Activated CD8-positive, alpha-beta T cell treated with anti-CD3 and anti-CD28 coated beads for 36 hours (primary cell): ENCODE data around the gene SGPP1. TPM values are rescaled to one million over a fixed set of nuclear protein-coding genes. Genes with fewer than 3 reads are reported as not detected.

Source experiments
- ATAC-seq: fragments of 200-7000 bp; cut with Tn5 transposase; one replicate; pipeline ENCODE4 v1.10.0; 2021; ENCODE audit warnings: mild to moderate bottlenecking, moderate library complexity
- CTCF ChIA-PET: fragments of 350-600 bp; sonication (Branson Sonifier 250); formaldehyde crosslinking; loops from one replicate; lab custom pipeline; 2021; ENCODE audit warnings: antibody characterized with exemption; lab: Charles Lee
- POLR2A ChIA-PET: fragments of 350-600 bp; sonication (Branson Sonifier 250); formaldehyde crosslinking; loops from one replicate; lab custom pipeline; 2021; ENCODE audit warnings: antibody characterized with exemption; lab: Charles Lee
- DNase-seq: peaks from one replicate; pipeline ENCODE4 v3.0.0-alpha.2; 2020
- H3K27ac Mint-ChIP-seq: one replicate; pipeline ENCODE4 v1.8.0; 2021; ENCODE audit warnings: mild to moderate bottlenecking, mixed read lengths
- H3K27me3 Mint-ChIP-seq: one replicate; pipeline ENCODE4 v1.8.0; 2021; ENCODE audit warnings: mixed read lengths
- H3K36me3 Mint-ChIP-seq: one replicate; pipeline ENCODE4 v1.8.0; 2021; ENCODE audit warnings: low read depth, mixed read lengths
- H3K4me1 Mint-ChIP-seq: one replicate; pipeline ENCODE4 v1.8.0; 2021; ENCODE audit warnings: low read depth, mixed read lengths
- H3K4me3 Mint-ChIP-seq: one replicate; pipeline ENCODE4 v1.8.0; 2021; ENCODE audit warnings: mild to moderate bottlenecking, moderate library complexity, mixed read lengths
- H3K9me3 Mint-ChIP-seq: one replicate; pipeline ENCODE4 v1.8.0; 2021; ENCODE audit warnings: mixed read lengths
- CTCF ChIP-seq: fragments of 200-600 bp; IDR thresholded peaks from one replicate; pipeline ENCODE4 v1.8.0; 2022; ENCODE audit warnings: antibody characterized with exemption, mild to moderate bottlenecking
- intact Hi-C: fragments of 100-400 bp; cut with micrococcal nuclease; formaldehyde crosslinking; loops from one replicate; pipeline ENCODE4 v1.10.0; 2022
- total RNA-seq, 2 experiments: library from RNA; stranded (reverse); gene quantifications; one replicate each; pipeline ENCODE4 v1.2.3, GENCODE V29; 2021

Gene SGPP1
- total RNA-seq, 2 experiments from 2014 or later = 10.5 to 10.9 TPM

DNA sequence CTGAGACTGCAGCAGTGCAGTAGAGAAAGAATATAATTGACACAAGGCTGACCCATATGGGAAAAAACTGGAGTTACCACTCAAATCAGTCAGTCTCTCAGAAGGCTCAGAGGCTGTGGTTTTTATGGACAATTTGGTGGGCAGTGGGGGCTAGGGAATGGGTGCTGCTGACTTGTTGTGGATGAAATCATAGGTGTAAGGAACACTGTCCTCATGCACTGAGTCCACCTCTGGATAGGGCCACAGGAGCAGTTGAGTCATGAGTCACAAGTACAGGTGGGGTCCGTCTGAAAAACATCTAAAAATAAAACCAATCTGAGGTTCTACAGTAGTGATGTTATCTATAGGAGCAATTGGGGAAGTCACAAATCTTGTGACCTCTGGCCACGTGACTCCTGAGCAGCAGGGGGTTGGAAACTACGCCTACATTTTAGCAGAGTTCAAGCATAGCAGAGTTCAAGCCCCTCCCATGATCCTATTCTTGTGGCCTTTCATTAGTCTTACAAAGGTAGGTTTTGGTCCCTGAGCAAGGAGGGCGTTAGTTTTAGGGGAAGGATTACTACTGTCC lies 18.1 kb upstream of the SGPP1 start:
- Mint-ChIP-seq H3K27ac (no peak overlapping the region), H3K4me1 (peaks cover 7% of the 10 kb centered on the region), H3K9me3 (no peaks in the 10 kb centered on the region), H3K36me3 (no peaks in the 10 kb centered on the region), H3K27me3 (no peaks in the 10 kb centered on the region), H3K4me3 (no peak overlapping the region)
- intact Hi-C loops = no loop called here
- ATAC-seq = peak; percentile 74
- TF ChIP-seq CTCF = no peak
- CTCF ChIA-PET = no interaction called here
- POLR2A ChIA-PET = no interaction called here
- peak; percentile 46 for DNase-seq

- Mint-ChIP-seq H3K4me3 (no peak overlapping the region), H3K36me3 (no peaks in the 10 kb centered on the region), H3K9me3 (no peaks in the 10 kb centered on the region), H3K27ac (no peak overlapping the region), H3K4me1 (peaks cover 7% of the 10 kb centered on the region), H3K27me3 (no peaks in the 10 kb centered on the region)
- no peak for ATAC-seq
- DNase-seq = no peak
- ChIA-PET POLR2A (no interaction called here), CTCF (interaction anchor here (1.6 kb wide), 1 partner anchor 25 kb away, joined by 5 read pairs; no protein-coding TSS in a partner anchor)
- intact Hi-C loops = no loop called here
- TF ChIP-seq CTCF = no peak
Observed at GRCh38 chr14:63745272-63745671, 17.4 kb upstream of the SGPP1 start.

GRCh38 chr14:63737582-63738006 lies 9.7 kb upstream of the SGPP1 start:
- Mint-ChIP-seq H3K4me1 (peaks cover 13% of the 10 kb centered on the region), H3K9me3 (no peaks in the 10 kb centered on the region), H3K4me3 (no peak overlapping the region), H3K27ac (peak overlapping the region; percentile 57), H3K36me3 (no peaks in the 10 kb centered on the region), H3K27me3 (no peaks in the 10 kb centered on the region)
- no peak for DNase-seq
- POLR2A ChIA-PET = interaction anchor here (1.0 kb wide), 1 partner anchor 76 kb away, joined by 5 read pairs; no protein-coding TSS in a partner anchor
- TF ChIP-seq CTCF = no peak
- CTCF ChIA-PET = interaction anchor here (1.0 to 1.1 kb wide), 4 partner anchors 9 to 558 kb away, joined by 3 to 5 read pairs (median 3); partner anchors contain the start of gene WDR89
- peak; percentile 68 for ATAC-seq
- intact Hi-C loops = no loop called here

DNA sequence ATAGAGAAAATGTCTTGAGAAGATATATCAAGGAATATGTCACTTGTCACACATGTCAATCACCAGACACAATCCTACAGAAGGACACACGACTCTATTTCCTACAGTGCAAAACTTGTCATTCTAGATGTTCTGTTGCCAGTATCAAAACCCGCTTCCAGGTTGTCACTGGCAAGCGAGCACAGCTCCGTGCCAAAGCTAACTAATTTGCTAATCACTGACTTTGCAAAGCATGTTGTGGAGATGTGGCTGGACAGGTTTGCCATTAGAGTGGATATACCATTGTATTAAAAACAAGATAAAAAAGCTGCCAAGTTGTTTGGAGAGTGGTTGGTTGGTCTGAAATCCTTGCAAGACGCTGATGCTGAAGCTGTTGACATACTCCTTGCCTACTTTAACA lies 7.9 kb upstream of the SGPP1 start:
- Mint-ChIP-seq H3K36me3 (no peaks in the 10 kb centered on the region), H3K9me3 (no peaks in the 10 kb centered on the region), H3K27me3 (no peaks in the 10 kb centered on the region), H3K27ac (no peak overlapping the region), H3K4me3 (no peak overlapping the region), H3K4me1 (peaks cover 13% of the 10 kb centered on the region)
- ChIA-PET POLR2A (interaction anchor here (1.4 kb wide), 1 partner anchor 27 kb away, joined by 3 read pairs; no protein-coding TSS in a partner anchor), CTCF (interaction anchor here (0.7 to 1.0 kb wide), 2 partner anchors 15 to 34 kb away, joined by 3 to 4 read pairs; no protein-coding TSS in a partner anchor)
- intact Hi-C loops = no loop called here
- TF ChIP-seq CTCF = no peak
- no peak for ATAC-seq
- no peak for DNase-seq

- TF ChIP-seq CTCF = no peak
- H3K4me3 Mint-ChIP-seq = no peak overlapping the region
- CTCF ChIA-PET = no interaction called here
- no peak for ATAC-seq
- no peak overlapping the region for H3K27ac Mint-ChIP-seq
- H3K36me3 Mint-ChIP-seq = peaks cover 4% of the 10 kb centered on the region
- H3K9me3 Mint-ChIP-seq = no peaks in the 10 kb centered on the region
- DNase-seq = no peak
- H3K27me3 Mint-ChIP-seq = no peaks in the 10 kb centered on the region
- intact Hi-C loops = no loop called here
- POLR2A ChIA-PET = no interaction called here
- H3K4me1 Mint-ChIP-seq = peaks cover 13% of the 10 kb centered on the region
Observed at GRCh38 chr14:63730659-63731058, 2.8 kb upstream of the SGPP1 start.
